ENCODE results near the gene ZBTB48. TPM values are rescaled to one million over a fixed set of nuclear protein-coding genes. Genes with fewer than 3 reads are reported as not detected.
A peak's percentile ranks its signal among the peaks of the same experiment; 100 is the strongest.

Gene ZBTB48
- total and polyA plus RNA-seq, 4 donors = 8.3 to 18.1 (median 13.1) TPM

DNA sequence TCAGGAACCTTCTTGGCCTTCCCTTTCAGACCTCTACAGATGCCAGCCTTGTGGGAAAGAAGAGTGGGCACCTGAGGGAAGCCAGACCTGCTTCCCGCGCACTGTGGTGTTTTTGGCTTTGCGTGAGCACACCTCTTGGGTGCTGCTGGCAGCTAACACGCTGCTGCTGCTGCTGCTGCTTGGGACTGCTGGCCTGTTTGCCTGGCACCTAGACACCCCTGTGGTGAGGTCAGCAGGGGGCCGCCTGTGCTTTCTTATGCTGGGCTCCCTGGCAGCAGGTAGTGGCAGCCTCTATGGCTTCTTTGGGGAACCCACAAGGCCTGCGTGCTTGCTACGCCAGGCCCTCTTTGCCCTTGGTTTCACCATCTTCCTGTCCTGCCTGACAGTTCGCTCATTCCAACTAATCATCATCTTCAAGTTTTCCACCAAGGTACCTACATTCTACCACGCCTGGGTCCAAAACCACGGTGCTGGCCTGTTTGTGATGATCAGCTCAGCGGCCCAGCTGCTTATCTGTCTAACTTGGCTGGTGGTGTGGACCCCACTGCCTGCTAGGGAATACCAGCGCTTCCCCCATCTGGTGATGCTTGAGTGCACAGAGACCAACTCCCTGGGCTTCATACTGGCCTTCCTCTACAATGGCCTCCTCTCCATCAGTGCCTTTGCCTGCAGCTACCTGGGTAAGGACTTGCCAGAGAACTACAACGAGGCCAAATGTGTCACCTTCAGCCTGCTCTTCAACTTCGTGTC lies 995 bp upstream of the ZBTB48 start:
- TF ChIP-seq, protein P1, sequence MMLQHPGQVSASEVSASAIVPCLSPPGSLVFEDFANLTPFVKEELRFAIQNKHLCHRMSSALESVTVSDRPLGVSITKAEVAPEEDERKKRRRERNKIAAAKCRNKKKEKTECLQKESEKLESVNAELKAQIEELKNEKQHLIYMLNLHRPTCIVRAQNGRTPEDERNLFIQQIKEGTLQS (IDR thresholded peaks at IDR 0.05) = no peak
- H3K9me3 ChIP-seq (ENCODE audit: control insufficient read depth in 4 of 4, low read length in 3 of 4) = no peaks in the 10 kb centered on the region
- H3K27ac ChIP-seq (ENCODE audit: low read depth in 1 of 2, low read length in 2 of 2) = peak overlapping the region; percentile 88 to 97
- H3K36me3 ChIP-seq (ENCODE audit: control insufficient read depth in 4 of 4, insufficient read depth in 3 of 4, low read depth in 1 of 4, low read length in 3 of 4) = no peaks in the 10 kb centered on the region
- no peak for DNase-seq (ENCODE audit: low spot score)
- H3K27me3 ChIP-seq (ENCODE audit: control insufficient read depth in 4 of 4, insufficient read depth in 4 of 4, low read length in 3 of 4) = no peaks in the 10 kb centered on the region
- peak overlapping the region in 1 of 2 donors; percentile 30 for H3K9ac ChIP-seq (ENCODE audit: low read depth in 1 of 2, low read length in 2 of 2)
- peaks cover 16 to 46% (median 36%) of the 10 kb centered on the region in 4 donors for H3K4me1 ChIP-seq (ENCODE audit: control insufficient read depth in 4 of 4, insufficient read depth in 4 of 4, low read length in 3 of 4)
- 91% methylated on average over 14 of the region's 14 CpGs for WGBS
- H3K4me3 ChIP-seq (ENCODE audit: low read depth in 1 of 3, low read length in 3 of 3) = no peak overlapping the region

DNA sequence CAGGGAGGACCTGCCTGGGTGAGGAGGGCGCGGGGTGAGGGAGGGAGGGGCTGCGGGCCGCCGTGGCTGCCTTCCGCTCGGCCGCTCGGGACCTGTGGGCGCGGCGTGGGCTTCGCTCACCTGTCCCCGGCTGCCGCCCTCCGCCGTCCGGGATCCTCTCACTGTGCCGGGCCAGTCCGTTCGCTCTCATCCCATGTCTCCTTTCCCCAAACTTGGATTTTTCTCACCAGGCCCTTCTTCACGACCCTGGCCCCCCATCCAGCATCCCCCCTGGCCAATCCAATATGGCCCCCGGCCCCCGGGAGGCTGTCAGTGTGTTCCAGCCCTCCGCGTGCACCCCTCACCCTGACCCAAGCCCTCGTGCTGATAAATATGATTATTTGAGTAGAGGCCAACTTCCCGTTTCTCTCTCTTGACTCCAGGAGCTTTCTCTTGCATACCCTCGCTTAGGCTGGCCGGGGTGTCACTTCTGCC lies 362 bp downstream of the ZBTB48 start:
- no peaks in the 10 kb centered on the region for H3K36me3 ChIP-seq (ENCODE audit: control insufficient read depth in 4 of 4, insufficient read depth in 3 of 4, low read depth in 1 of 4, low read length in 3 of 4)
- H3K9me3 ChIP-seq (ENCODE audit: control insufficient read depth in 4 of 4, low read length in 3 of 4) = no peaks in the 10 kb centered on the region
- peaks cover 18 to 50% (median 40%) of the 10 kb centered on the region in 4 donors for H3K4me1 ChIP-seq (ENCODE audit: control insufficient read depth in 4 of 4, insufficient read depth in 4 of 4, low read length in 3 of 4)
- peak overlapping the region; percentile 88 to 97 for H3K27ac ChIP-seq (ENCODE audit: low read depth in 1 of 2, low read length in 2 of 2)
- TF ChIP-seq YY1 (IDR thresholded peaks at IDR 0.05) = peak; percentile 7
- no peak for TF ChIP-seq HNF4A (conservative IDR thresholded peaks at IDR 0.05)
- TF ChIP-seq RXRA (IDR thresholded peaks at IDR 0.05) = no peak
- TF ChIP-seq, protein P2, sequence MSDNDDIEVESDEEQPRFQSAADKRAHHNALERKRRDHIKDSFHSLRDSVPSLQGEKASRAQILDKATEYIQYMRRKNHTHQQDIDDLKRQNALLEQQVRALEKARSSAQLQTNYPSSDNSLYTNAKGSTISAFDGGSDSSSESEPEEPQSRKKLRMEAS (IDR thresholded peaks at IDR 0.05) = no peak
- peak; percentile 6 for TF ChIP-seq TAF1 (conservative IDR thresholded peaks at IDR 0.05)
- TF ChIP-seq, protein P3, sequence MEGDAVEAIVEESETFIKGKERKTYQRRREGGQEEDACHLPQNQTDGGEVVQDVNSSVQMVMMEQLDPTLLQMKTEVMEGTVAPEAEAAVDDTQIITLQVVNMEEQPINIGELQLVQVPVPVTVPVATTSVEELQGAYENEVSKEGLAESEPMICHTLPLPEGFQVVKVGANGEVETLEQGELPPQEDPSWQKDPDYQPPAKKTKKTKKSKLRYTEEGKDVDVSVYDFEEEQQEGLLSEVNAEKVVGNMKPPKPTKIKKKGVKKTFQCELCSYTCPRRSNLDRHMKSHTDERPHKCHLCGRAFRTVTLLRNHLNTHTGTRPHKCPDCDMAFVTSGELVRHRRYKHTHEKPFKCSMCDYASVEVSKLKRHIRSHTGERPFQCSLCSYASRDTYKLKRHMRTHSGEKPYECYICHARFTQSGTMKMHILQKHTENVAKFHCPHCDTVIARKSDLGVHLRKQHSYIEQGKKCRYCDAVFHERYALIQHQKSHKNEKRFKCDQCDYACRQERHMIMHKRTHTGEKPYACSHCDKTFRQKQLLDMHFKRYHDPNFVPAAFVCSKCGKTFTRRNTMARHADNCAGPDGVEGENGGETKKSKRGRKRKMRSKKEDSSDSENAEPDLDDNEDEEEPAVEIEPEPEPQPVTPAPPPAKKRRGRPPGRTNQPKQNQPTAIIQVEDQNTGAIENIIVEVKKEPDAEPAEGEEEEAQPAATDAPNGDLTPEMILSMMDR (IDR thresholded peaks at IDR 0.05; ENCODE audit: low read depth, low read length, missing input control) = no peak
- H3K4me3 ChIP-seq (ENCODE audit: low read depth in 1 of 3, low read length in 3 of 3) = peak overlapping the region; percentile 71 to 89 (median 75)
- peak overlapping the region; percentile 42 to 72 for H3K9ac ChIP-seq (ENCODE audit: low read depth in 1 of 2, low read length in 2 of 2)
- under 1% methylated on average over 30 of the region's 30 CpGs for WGBS
- DNase-seq (ENCODE audit: low spot score) = no peak
- no peaks in the 10 kb centered on the region for H3K27me3 ChIP-seq (ENCODE audit: control insufficient read depth in 4 of 4, insufficient read depth in 4 of 4, low read length in 3 of 4)

DNA sequence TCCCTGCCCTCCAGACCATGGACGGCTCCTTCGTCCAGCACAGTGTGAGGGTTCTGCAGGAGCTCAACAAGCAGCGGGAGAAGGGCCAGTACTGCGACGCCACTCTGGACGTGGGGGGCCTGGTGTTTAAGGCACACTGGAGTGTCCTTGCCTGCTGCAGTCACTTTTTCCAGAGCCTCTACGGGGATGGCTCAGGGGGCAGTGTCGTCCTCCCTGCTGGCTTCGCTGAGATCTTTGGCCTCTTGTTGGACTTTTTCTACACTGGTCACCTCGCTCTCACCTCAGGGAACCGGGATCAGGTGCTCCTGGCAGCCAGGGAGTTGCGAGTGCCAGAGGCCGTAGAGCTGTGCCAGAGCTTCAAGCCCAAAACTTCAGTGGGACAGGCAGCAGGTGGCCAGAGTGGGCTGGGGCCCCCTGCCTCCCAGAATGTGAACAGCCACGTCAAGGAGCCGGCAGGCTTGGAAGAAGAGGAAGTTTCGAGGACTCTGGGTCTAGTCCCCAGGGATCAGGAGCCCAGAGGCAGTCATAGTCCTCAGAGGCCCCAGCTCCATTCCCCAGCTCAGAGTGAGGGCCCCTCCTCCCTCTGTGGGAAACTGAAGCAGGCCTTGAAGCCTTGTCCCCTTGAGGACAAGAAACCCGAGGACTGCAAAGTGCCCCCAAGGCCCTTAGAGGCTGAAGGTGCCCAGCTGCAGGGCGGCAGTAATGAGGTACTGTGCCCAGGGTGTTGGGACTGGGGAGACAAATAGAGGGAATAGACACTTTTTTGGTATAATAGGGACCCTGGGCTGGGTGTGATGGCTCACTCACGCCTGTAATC lies 1.0 kb downstream of the ZBTB48 start:
- Histone ChIP-seq H3K9me3 (ENCODE audit: control insufficient read depth in 4 of 4, low read length in 3 of 4) (no peaks in the 10 kb centered on the region), H3K4me3 (ENCODE audit: low read depth in 1 of 3, low read length in 3 of 3) (peak overlapping the region; percentile 71 to 89 (median 75)), H3K9ac (ENCODE audit: low read depth in 1 of 2, low read length in 2 of 2) (peak overlapping the region; percentile 42 to 72), H3K4me1 (ENCODE audit: control insufficient read depth in 4 of 4, insufficient read depth in 4 of 4, low read length in 3 of 4) (peaks cover 18 to 54% (median 40%) of the 10 kb centered on the region in 4 donors), H3K27me3 (ENCODE audit: control insufficient read depth in 4 of 4, insufficient read depth in 4 of 4, low read length in 3 of 4) (no peaks in the 10 kb centered on the region), H3K36me3 (ENCODE audit: control insufficient read depth in 4 of 4, insufficient read depth in 3 of 4, low read depth in 1 of 4, low read length in 3 of 4) (no peaks in the 10 kb centered on the region), H3K27ac (ENCODE audit: low read depth in 1 of 2, low read length in 2 of 2) (peak overlapping the region; percentile 88 to 97)
- no peak for DNase-seq (ENCODE audit: low spot score)
- WGBS = 21% methylated on average over 19 of the region's 19 CpGs
- peak; percentile 36 for TF ChIP-seq SP1 (IDR thresholded peaks at IDR 0.05)
- TF ChIP-seq RXRA (IDR thresholded peaks at IDR 0.05) = peak; percentile 64 to 73
- peak in 1 of 2 donors; percentile 41 for TF ChIP-seq JUND (IDR thresholded peaks at IDR 0.05)
- TF ChIP-seq TAF1 (conservative IDR thresholded peaks at IDR 0.05) = no peak
- TF ChIP-seq, protein P3 (IDR thresholded peaks at IDR 0.05; ENCODE audit: low read depth, low read length, missing input control) = no peak
- TF ChIP-seq RAD21 (IDR thresholded peaks at IDR 0.05) = peak in 1 of 2 donors; percentile 6
- TF ChIP-seq, protein P2 (IDR thresholded peaks at IDR 0.05) = no peak
- TF ChIP-seq, protein P1 (IDR thresholded peaks at IDR 0.05) = no peak
- TF ChIP-seq GABPA (IDR thresholded peaks at IDR 0.05 in 1 of 2, conservative IDR thresholded peaks at IDR 0.05 in 1 of 2) = no peak
- TF ChIP-seq FOXA1 (IDR thresholded peaks at IDR 0.05) = no peak
- peak; percentile 17 for TF ChIP-seq YY1 (IDR thresholded peaks at IDR 0.05)
- TF ChIP-seq, protein P4, sequence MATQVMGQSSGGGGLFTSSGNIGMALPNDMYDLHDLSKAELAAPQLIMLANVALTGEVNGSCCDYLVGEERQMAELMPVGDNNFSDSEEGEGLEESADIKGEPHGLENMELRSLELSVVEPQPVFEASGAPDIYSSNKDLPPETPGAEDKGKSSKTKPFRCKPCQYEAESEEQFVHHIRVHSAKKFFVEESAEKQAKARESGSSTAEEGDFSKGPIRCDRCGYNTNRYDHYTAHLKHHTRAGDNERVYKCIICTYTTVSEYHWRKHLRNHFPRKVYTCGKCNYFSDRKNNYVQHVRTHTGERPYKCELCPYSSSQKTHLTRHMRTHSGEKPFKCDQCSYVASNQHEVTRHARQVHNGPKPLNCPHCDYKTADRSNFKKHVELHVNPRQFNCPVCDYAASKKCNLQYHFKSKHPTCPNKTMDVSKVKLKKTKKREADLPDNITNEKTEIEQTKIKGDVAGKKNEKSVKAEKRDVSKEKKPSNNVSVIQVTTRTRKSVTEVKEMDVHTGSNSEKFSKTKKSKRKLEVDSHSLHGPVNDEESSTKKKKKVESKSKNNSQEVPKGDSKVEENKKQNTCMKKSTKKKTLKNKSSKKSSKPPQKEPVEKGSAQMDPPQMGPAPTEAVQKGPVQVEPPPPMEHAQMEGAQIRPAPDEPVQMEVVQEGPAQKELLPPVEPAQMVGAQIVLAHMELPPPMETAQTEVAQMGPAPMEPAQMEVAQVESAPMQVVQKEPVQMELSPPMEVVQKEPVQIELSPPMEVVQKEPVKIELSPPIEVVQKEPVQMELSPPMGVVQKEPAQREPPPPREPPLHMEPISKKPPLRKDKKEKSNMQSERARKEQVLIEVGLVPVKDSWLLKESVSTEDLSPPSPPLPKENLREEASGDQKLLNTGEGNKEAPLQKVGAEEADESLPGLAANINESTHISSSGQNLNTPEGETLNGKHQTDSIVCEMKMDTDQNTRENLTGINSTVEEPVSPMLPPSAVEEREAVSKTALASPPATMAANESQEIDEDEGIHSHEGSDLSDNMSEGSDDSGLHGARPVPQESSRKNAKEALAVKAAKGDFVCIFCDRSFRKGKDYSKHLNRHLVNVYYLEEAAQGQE (IDR thresholded peaks at IDR 0.05) = peak; percentile 23
- TF ChIP-seq HNF4A (conservative IDR thresholded peaks at IDR 0.05) = peak; percentile 51 to 67
- no peak for TF ChIP-seq FOXA2 (IDR thresholded peaks at IDR 0.05)
